ENCODE measurements around the gene PDILT. TPM values are rescaled to one million over a fixed set of nuclear protein-coding genes. Genes with fewer than 3 reads are reported as not detected.
A peak's percentile ranks its signal among the peaks of the same experiment; 100 is the strongest.

Gene PDILT
- total and polyA plus RNA-seq, 2 experiments from 2014 or later: not detected

GRCh38 chr16:20323591-20324117 is 80.9 kb downstream of the PDILT start:
- Mint-ChIP-seq H3K27ac (no peak overlapping the region), H3K4me3 (no peak overlapping the region), H3K36me3 (ENCODE audit: low read depth) (no peaks in the 10 kb centered on the region), H3K4me1 (0 out of 3 replicates have a peak, but pooled peaks cover 2% of the 10 kb centered on the region), H3K27me3 (ENCODE audit: insufficient read depth, low read depth, poor library complexity) (no peaks in the 10 kb centered on the region), H3K9me3 (no peaks in the 10 kb centered on the region)
- ATAC-seq (peak; percentile 83), DNase-seq (ENCODE audit: low spot score) (peak; percentile 9)
- no peaks in the 10 kb centered on the region for H3K4me1 ChIP-seq (ENCODE audit: insufficient read depth)
- no peaks in the 10 kb centered on the region for H4K20me1 ChIP-seq (replicated peaks; ENCODE audit: insufficient read depth)
- TF ChIP-seq NANOG (IDR thresholded peaks at IDR 0.05; ENCODE audit: borderline replicate concordance): no peak
- no peak for TF ChIP-seq JUNB (IDR thresholded peaks at IDR 0.05; ENCODE audit: unreplicated experiment)
- no peak for TF ChIP-seq ZNF462 (CRISPR knock-in tag; IDR thresholded peaks at IDR 0.05)
- TF ChIP-seq CTCF (conservative IDR thresholded peaks at IDR 0.05; ENCODE audit: low read depth in 2 of 2): no peak
- TF ChIP-seq ZNF114 (CRISPR knock-in tag; IDR thresholded peaks at IDR 0.05): no peak
- no peak for TF ChIP-seq CREB1 (CRISPR knock-in tag; IDR thresholded peaks at IDR 0.05; ENCODE audit: low read depth)
- no peak for TF ChIP-seq EZH2 (IDR thresholded peaks at IDR 0.05; ENCODE audit: low read depth, unreplicated experiment)
- TF ChIP-seq POLR2AphosphoS5 (IDR thresholded peaks at IDR 0.05; ENCODE audit: low read depth): no peak
- no peak for TF ChIP-seq STAT1 (IDR thresholded peaks at IDR 0.05; ENCODE audit: unreplicated experiment)
- TF ChIP-seq EZH2phosphoT487 (IDR thresholded peaks at IDR 0.05; ENCODE audit: unreplicated experiment): no peak
- H3K36me3 ChIP-seq (ENCODE audit: insufficient read depth): no peaks in the 10 kb centered on the region
- H3K4me2 ChIP-seq: no peak overlapping the region
- H3K27me3 ChIP-seq (ENCODE audit: insufficient read depth): no peaks in the 10 kb centered on the region
- peak overlapping the region; percentile 59; the same call in 1 of the 2 replicates for H2AFZ ChIP-seq
- no peak overlapping the region for H3K27ac ChIP-seq (ENCODE audit: low read depth)
- peaks cover 4% of the 10 kb centered on the region for H3K9me2 ChIP-seq (ENCODE audit: insufficient read depth)
- H3K4me3 ChIP-seq: no peak overlapping the region
- H3K79me2 ChIP-seq (replicated peaks; ENCODE audit: insufficient read depth): no peaks in the 10 kb centered on the region
- H3F3A ChIP-seq (replicated peaks; ENCODE audit: low read depth): no peaks in the 10 kb centered on the region
